Fibroblast of skin of left biceps (primary cell): ENCODE measurements around the gene PNMA1.

Experiments used
- DNase-seq, 2 experiments: peaks; one replicate each; pipeline ENCODE4 v3.0.0-alpha.2; 2013; ENCODE audit warnings: low read depth in 2 of 2

PNMA1 gene

DNA sequence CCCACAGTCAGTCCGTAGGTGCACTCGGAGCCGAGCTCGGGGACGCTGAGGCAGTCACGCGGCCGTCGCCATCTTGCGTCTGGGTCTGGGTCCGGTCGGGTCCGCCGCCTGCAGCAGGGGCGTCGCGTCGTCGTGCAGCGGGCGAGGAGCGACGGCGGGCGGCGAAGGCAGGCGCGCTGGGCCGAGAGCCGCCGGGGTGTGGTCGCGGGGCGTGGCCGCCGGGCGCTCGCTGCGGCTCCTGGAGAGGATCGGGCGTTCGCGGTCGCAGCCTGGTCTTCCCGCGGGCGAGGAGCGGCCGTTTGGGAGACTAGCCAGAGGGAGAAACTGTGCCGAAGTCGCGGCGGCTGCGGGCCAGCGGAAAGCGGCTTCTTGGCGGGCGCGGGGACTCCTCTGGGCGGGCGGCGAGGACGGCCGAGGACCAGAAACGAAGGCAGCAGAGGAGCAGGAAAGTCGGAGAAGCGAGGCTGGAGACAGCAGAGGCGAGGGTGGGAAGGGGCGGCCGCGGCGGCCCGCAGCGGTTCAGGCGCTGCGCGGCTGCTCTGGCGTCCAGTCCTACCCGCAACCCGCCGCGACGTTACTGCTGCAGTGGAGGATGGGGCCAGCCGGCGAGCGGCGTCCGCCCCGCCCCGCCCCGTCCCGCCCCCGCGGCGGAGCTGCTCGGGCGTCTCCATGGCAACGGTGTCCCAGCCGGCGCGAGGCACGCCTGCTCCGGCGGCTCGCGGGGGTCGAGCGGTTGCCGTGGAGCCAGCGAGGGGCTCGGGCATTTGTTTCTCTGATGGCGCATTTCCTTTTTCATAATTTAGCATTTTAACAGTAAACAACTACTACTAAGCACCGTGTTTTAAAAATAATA lies at the start of gene PNMA1:
PNMA1 (minus strand) TSS at position 582 of the 853 bp plus-strand sequence. CDS start 745 bp downstream, outside the sequence.
- DNase-seq: peak; percentile 47 to 55

- DNase-seq: no peak
These were observed 49.2 kb upstream of the PNMA1 start for GRCh38 chr14:73763396-73763795.

DNA sequence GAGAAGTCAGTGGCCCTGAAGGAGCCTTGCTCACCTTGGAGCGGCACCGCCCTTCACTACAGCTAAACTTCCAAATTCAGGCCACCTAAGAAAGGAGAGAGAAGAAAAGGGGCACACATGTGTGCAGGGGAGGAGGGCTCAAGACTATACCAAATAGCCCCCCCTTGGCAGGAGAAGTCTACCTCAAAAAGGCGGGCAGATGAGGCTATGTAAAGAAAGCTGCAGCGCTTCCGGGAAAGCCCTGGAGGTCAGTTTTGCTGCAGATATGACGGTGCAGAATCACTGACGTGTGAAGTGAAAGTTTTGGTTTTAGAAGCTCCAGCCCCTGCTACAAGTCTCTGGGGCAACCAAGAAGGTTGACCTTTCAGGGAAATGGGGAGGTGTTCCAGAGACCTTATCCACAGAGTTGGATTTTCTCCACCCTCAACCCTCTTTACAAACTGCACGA lies 48.2 kb upstream of the PNMA1 start:
- no peak for DNase-seq

DNA sequence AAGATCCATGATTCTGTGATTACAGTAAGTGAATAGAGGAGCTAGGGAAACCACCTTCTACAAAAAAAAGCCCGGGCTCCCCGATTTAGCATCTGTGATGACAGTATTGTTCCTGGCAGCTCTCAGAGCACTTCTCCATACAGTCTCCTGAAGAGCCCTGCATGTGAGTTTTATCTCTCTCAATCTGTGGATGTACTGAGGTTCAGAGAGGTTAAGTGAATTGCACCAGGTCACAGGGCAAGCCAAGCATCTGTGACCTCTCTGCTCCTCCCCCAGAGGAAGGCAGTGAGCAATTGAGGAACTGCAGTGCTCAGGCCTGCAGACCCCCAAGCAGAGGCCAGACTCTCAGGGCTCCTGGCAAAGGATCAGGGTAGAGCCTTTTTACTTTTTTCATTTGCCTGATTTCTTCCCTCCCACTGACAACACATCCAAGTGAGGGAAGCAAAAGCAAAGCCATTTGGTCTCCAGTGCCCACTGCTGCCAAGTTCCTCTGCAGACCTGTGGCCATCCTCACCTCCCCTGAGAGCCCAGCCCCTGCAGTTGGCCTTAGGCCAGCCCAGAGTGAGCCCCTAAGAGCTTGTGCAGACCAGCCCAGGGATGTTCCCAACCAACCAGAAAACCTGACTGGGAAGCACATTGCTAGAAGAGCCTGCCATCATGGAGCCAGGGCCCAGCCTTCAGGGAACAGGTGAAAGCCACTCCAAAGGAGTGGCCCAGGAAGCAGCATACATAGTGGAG lies 47.6 kb upstream of the PNMA1 start:
- no peak for DNase-seq

- no peak for DNase-seq
These were observed 46.7 kb upstream of the PNMA1 start for GRCh38 chr14:73760598-73761586.

DNA sequence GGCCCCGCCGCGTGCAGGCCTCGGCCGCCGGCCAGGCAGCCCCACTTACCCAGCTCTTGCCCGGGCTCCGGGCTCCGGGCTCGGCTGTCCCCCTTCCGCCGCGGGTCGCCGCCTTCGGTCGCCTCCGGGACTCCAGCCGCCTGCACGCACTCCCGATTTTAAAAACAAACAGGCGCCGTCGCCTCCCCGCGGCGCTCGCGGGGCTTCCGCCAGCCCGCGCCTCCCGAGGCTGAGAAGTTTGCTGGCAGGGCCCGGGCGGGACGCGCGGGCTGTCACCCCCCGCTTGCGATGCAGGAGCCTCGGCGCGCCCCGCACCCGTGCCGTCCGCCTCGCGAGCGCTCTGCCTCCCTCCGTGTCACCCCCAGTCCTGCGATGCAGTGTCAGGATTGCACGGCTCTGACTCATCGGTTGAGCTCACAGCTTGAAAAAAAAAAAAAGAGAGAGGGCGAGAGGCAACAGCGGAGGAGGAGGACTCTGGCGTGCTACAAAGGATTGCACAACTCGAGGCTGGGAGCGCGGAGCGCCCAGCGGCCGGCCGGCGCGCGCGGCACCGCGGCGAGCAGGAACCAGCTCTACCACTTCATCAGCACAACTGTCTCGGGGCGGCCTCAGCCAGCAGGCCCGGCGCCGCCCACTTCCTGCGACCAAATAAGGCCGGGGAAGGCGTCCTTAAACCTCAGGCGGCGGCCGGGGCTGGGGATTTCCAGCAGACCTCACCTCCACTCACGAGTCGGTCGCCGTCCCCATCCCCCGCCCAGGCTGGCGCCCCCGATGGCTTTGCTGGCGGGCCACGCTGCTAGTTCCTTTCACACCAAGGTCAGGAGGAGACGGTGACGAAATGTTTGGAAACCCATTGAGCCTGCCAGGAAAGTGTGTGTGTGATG lies 45.8 kb upstream of the PNMA1 start:
- peak; percentile 98 for DNase-seq

DNA sequence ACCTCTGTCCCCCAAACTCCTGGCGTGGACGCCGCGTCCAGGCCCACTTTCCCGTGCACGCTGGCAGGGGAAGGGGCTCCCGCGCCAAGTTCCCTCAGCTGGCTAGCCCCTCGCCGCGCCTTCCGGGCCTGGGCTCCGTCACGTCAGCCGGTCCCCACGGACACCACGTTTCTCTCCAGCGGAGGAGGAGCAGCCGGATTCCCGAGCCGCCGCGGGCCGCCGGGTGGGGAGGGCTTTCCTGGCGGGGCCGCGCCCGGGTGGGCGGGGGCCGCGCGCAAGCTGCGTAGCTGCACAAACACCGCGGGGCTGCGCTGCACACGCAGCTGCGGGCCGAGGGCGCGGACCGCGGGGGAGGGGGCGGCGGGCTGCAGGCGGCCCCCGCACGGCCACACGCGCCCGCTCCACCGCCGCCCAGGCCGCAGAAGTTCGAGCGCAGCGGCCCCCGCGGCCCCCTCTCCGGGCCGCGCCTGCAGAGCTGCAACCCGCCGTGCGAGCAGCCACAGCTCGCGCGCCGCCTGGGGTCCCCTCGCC lies 45.1 kb upstream of the PNMA1 start:
- peak in 1 of 2 experiments; percentile 35 for DNase-seq

DNA sequence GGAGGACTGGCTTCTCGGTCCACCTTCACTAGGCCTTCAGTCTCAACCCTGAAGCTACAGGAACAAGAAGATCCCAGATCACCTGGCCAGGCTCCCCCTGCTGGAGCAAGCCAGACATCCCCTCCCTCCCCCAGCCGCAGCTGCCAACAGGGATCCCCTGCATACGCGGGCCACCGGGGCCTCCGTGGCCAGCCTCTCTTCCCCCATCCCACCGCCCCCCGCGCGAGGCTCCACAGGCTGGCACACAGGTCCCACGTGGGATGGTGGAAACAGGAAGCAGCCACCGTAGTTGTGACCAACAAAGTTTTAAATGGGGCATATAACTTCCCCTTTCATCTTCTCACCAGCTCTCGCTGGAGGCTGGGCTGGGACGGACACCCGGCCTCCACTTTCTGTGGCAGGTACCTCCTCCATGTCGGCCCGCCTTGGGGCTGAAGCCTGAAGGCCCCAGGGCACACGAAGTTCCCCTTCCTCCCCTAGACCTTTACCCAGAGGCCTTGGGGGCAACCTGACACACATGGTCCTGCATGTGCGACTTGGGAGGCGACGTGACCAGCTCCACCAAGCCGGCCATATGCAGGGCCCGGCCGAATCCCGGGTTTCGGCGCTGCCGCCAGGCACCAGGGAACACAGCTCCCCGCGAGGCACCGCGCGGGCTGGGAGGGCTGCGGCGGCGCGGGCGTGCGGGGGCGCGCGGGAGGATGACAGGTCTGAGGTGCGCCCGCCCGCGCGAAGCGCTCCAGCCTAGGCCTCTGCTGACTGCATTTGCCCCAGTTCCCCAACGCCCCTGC lies 44.4 kb upstream of the PNMA1 start:
- DNase-seq: no peak

- no peak for DNase-seq
These were observed 43.8 kb upstream of the PNMA1 start for GRCh38 chr14:73757876-73758391.

DNA sequence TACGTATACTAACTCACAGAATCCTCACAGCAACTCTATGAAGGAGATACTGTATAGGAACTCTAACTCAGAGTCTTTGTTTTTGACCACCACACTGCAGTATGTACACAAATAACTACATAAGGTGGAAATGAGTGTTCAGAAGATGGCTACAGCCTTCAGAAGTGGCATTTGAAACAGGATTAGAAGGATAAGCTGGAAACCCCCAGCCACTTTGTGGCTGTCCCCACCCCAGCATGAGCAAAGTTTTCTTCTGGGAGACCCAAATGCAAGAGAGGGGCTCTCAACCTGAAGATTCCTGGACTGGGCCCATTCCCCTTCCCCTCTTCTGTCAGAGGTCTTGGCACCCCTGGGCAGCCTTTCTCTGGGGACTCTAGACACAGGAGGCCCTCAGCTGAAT lies 43.2 kb upstream of the PNMA1 start:
- DNase-seq: no peak

DNA sequence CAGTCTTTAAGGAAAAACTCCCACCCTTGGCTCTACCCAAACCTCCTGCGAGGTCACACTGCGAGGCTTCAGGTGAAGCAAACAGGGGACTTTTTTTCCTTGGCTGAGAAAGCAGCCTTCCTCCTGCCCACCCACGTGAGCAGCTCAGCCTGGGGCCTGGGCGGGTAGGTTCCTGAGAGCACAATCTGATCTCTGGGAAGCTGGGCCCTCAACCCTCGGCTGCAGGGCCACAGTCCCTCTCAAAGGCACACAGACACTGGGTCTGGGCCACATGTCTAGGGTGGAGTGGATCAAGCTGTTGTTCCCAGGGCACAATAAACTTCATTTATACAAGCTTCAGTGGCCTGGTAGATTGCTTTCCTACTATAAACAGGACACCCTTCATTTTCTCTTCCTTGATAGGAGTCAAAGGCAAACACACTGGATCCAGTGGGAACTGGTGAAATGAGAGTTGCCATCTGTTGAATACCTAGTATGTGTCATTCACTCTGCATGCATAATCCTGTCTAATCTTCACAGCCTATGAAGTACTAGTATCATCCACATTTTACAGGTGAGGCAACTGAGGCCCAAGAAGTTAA lies 41.3 kb upstream of the PNMA1 start:
- DNase-seq: no peak

DNA sequence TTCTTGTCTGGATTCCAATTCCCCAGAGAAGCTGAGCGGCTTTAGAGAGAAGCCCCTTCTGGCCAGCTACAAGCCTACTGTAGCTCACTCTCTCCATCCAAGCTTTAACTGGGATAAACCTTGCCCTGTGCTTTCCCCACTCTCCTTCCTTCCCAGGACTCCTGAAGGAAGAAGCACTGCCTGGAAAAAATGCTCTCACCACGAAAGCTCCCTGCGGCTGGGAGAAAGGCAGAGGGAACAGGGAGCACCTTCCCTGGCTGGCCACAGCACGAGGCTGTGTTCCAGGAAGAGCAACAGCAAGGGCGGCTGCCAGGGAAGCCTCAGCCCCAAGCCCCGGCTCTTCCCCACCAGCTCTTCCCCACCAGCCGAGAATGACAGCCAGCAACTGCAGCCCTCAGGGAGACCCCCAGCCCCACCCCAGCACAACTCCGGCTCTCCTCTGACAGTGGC lies 40.8 kb upstream of the PNMA1 start:
- DNase-seq: no peak

DNA sequence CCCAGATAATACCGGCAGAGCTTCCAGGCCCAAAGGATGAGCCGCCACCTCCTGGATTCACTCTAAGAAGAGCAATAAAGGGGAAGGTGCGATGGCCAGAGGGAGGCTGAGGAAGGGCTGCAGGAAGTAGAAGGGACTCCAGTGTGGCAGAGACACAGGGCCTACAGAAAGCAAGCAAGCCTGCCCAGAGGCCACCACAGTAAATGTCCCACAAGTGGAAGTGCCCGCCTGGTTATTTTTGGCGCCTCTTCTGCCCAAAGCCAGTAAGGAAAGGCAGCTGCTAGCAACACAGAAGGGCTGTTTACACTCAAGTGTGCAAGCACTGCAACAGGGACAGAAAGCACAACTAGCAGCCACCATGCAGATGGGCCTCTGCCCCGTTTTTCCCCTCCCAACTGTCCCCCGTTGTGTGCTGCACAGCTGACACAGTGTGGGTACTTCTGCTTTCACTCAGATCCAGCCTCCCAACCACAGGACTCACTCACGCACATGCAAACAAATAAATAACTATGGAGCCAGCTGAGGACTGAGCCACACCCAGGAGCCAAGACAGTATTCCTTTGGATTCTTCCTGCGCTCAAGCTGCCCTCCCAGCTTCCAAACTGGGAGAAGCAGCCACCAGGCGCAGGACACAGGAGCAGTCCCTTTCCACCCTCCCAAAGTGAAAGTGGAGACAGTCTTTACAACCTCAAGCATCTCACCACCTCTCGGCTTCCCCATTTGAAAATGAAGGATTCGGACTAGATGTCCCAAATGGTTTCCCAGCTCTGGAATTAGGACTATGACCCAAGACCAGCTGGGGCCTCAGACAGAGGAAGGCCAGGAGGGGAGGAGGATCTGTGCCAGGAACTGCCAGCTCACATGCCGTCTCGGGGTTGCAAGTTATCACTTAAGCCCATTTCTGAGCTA lies 40.0 kb upstream of the PNMA1 start:
- DNase-seq: no peak

DNA sequence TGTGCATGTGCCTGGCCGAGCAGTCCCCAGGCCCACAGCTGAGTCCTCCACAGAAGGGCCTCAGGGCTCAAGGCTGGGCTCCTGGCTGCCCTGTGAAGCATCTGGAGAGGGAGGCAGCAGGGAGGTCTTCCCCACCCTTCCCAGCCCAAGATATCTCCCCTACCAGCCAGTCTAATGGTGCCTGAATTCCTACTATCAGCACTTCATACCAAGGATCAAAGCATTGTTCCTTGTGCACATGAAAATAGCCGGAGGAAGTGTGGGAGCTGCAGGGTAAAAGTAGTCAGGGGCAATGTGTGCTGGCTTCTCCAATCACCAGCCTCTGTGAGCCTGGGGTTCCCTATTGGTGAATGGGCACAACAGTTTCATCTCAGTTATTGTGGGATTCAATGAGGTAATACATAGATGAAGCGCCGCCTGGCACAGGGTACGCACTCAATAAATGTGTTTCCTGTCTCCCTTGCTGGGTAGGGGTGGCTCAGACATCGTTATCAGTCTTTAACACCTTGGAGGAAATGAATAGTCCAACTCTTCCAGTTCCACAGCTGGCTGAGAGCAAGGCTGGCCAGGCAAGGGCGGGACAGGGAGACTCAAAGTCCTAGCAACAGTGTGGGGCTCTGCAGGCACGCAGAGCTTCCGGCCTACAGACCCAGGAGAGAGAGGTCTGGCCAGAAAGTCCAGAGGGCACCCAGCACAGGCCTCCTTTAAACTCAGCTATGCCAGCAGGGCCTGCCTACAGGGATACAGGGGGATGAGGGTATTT lies 39.1 kb upstream of the PNMA1 start:
- no peak for DNase-seq

- DNase-seq: no peak
These were observed 38.3 kb upstream of the PNMA1 start for GRCh38 chr14:73752297-73752992.

- no peak for DNase-seq
These were observed 37.0 kb upstream of the PNMA1 start for GRCh38 chr14:73751157-73751691.
